Ovary (tissue), 9 donors: ENCODE results near the gene DUSP9. TPM values are rescaled to one million over a fixed set of nuclear protein-coding genes. Genes with fewer than 3 reads are reported as not detected.

Source experiments
- DNase-seq, 5 donors: peaks; one replicate each; pipeline ENCODE4 v3.0.0-alpha.2; 2019 to 2020
- H3K27ac ChIP-seq, 2 donors: fragments of 200-600 bp; one replicate each; pipeline versions ENCODE4 v1.5.1 to v1.8.0; 2019 to 2022
- H3K27me3 ChIP-seq: fragments of 200-600 bp; one replicate; pipeline ENCODE4 v1.8.0; 2022
- H3K36me3 ChIP-seq: fragments of 200-600 bp; sonication (generic); one replicate; pipeline ENCODE4 v1.5.1; 2019
- H3K4me1 ChIP-seq: one replicate; pipeline ENCODE4 v1.8.1; 2013; ENCODE audit warnings: mild to moderate bottlenecking, moderate library complexity; ENCODE audit not compliant: insufficient read depth
- H3K4me3 ChIP-seq: fragments of 200-600 bp; sonication (generic); one replicate; pipeline ENCODE4 v1.5.1; 2017
- H3K9me3 ChIP-seq, 2 donors: fragments of 200-600 bp in 1 of 2; sonication (generic) in 1 of 2; one replicate each; pipeline versions ENCODE4 v1.5.1 to v1.8.1; 2013 to 2019; ENCODE audit warnings: mild to moderate bottlenecking in 1 of 2, moderate library complexity in 1 of 2
- CTCF ChIP-seq, 3 donors: fragments of 450-650 bp in 2 of 3; fragments of 200-600 bp in 1 of 3; IDR thresholded peaks; one replicate each; pipeline versions ENCODE4 v1.5.1 to v1.8.0; 2016 to 2022; ENCODE audit warnings: antibody characterized with exemption in 3 of 3, mild to moderate bottlenecking in 1 of 3
- EP300 ChIP-seq: sonication (generic); formaldehyde crosslinking; IDR thresholded peaks from one replicate; pipeline ENCODE4 v1.6.1; 2017; ENCODE audit warnings: antibody characterized with exemption
- POLR2A ChIP-seq: fragments of 450-650 bp; IDR thresholded peaks from one replicate; pipeline ENCODE4 v1.6.1; 2017; ENCODE audit warnings: antibody characterized with exemption, mild to moderate bottlenecking, moderate library complexity
- WGBS, 3 donors: extraction: QIAGEN DNeasy Blood & Tissue Kit in 1 of 3; methylation state at CpG; one replicate each; pipeline versions ENCODE4 v1.1.5 to v1.1.7; 2013 to 2017; 5-methylcytosine and 5-hydroxymethylcytosine counted together
- intact Hi-C, 4 donors: fragments of 100-400 bp; cut with DNase I; formaldehyde crosslinking; loops; one replicate each; pipeline versions ENCODE4 v1.11.0 to v1.15.1; 2022 to 2023
- polyA plus RNA-seq, 2 donors: library from polyadenylated mRNA; stranded (reverse); fragments of 200-250 nt in 1 of 2; fragments of 350-450 nt in 1 of 2; fragmentation: Illumina TruSeq in 1 of 2; extraction: RNeasy Lipid Tissue Mini Kit (QIAGEN cat#74804) in 1 of 2; gene quantifications; one replicate each; pipeline ENCODE4 v1.2.3, GENCODE V29; 2013 to 2014
- total RNA-seq, 7 donors: library from RNA; depleted of rRNA in 2 of 7; stranded (reverse); fragments of >200 nt in 2 of 7; fragmentation: NEBNext Ultra II Directional in 3 of 7; extraction: Animal tissue kit (Norgen Biotek cat#: 25700) in 3 of 7; gene quantifications; one replicate each; pipeline versions ENCODE4 v1.1.0 to v1.2.4, GENCODE V29; 2016 to 2023
- donor health status: DM: no; HTN: no; CAD: no; lungs with moderate emphysema.
- donor health status: DM: no; HTN: no; CAD: no.
- donor health status: Bipolar disorder and iron deficiency.
- donor health status: DM: yes; HTN: yes; CAD: no.
- donor health status: DM: no; HTN: no; CAD: no.
- donor health status: DM: yes; HTN: yes; CAD: no.

DUSP9 gene
- total and polyA plus RNA-seq, 9 donors = 0.12 to 3.7 (median 0.65) TPM; not detected in 1

DNA sequence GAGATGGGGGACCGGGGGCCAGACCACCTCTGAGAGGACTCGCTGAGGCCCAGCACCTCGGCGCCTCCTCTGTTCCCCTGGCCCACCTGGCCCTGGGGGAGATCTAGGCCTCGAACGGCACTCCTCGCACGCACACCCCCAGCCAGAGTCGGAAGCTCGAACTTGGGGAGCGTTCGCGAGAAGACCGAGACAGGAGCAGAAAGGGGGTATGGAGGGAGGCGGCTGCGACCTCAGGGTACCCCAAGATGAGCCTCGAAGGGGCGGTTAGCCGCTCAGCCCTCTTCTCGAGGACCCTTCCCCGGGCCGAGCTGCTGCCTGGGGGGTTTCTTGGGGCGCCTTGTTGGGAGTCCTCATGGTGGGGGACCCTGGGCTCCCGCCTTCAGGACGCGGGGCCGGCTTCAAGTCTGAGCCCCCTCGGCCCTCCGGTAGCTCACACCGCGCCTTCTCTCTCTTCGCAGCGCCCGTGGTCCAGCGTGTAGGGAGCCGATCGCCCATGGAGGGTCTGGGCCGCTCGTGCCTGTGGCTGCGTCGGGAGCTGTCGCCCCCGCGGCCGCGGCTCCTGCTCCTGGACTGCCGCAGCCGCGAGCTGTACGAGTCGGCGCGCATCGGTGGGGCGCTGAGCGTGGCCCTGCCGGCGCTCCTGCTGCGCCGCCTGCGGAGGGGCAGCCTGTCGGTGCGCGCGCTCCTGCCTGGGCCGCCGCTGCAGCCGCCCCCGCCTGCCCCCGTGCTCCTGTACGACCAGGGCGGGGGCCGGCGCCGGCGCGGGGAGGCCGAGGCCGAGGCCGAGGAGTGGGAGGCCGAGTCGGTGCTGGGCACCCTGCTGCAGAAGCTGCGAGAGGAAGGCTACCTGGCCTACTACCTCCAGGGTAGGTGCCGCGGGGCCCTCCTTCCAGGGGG lies 706 bp downstream of the DUSP9 start:
- Histone ChIP-seq H3K27ac (no peak overlapping the region), H3K36me3 (no peaks in the 10 kb centered on the region), H3K9me3 (no peaks in the 10 kb centered on the region), H3K4me3 (no peak overlapping the region), H3K4me1 (no peaks in the 10 kb centered on the region), H3K27me3 (no peaks in the 10 kb centered on the region)
- peak in 4 of 5 donors; percentile 6 to 32 (median 17) for DNase-seq
- WGBS, 3 donors = 28 to 50% (median 38%) methylated on average over 75 to 85 of the region's 85 CpGs
- TF ChIP-seq CTCF (IDR thresholded peaks at IDR 0.05) (no peak), EP300 (no peak), POLR2A (no peak)
- intact Hi-C loops = no loop called here

GRCh38 chrX:153648358-153649177 lies 1.6 kb downstream of the DUSP9 start:
- Histone ChIP-seq H3K4me1 (no peaks in the 10 kb centered on the region), H3K36me3 (no peaks in the 10 kb centered on the region), H3K27ac (no peak overlapping the region), H3K4me3 (no peak overlapping the region), H3K27me3 (no peaks in the 10 kb centered on the region), H3K9me3 (no peaks in the 10 kb centered on the region)
- 79 to 83% (median 80%) methylated on average over 17 of the region's 17 CpGs for WGBS, 3 donors
- intact Hi-C loops = no loop called here
- peak in 1 of 5 donors; percentile 16 for DNase-seq
- TF ChIP-seq CTCF (IDR thresholded peaks at IDR 0.05) (no peak), EP300 (no peak), POLR2A (no peak)

GRCh38 chrX:153649178-153649914 lies 2.3 kb downstream of the DUSP9 start:
- peak; percentile 7 to 31 (median 11) for DNase-seq
- TF ChIP-seq POLR2A = no peak
- TF ChIP-seq CTCF (IDR thresholded peaks at IDR 0.05) = no peak
- no peak for TF ChIP-seq EP300
- no peaks in the 10 kb centered on the region for H3K4me1 ChIP-seq
- H3K4me3 ChIP-seq = no peak overlapping the region
- H3K27ac ChIP-seq = no peak overlapping the region
- no peaks in the 10 kb centered on the region for H3K36me3 ChIP-seq
- 86 to 88% (median 86%) methylated on average over 25 to 26 of the region's 26 CpGs for WGBS, 3 donors
- no peaks in the 10 kb centered on the region for H3K27me3 ChIP-seq
- H3K9me3 ChIP-seq = peaks cover 0 to 7% of the 10 kb centered on the region in 2 donors
- intact Hi-C loops = no loop called here
